ENCODE results near the gene NRN1L.
"Not testable (repeated sequence)": the region's sequence is repeated elsewhere in the genome, so short reads cannot be mapped to it uniquely, and the experiment has no call there.

NRN1L gene

DNA sequence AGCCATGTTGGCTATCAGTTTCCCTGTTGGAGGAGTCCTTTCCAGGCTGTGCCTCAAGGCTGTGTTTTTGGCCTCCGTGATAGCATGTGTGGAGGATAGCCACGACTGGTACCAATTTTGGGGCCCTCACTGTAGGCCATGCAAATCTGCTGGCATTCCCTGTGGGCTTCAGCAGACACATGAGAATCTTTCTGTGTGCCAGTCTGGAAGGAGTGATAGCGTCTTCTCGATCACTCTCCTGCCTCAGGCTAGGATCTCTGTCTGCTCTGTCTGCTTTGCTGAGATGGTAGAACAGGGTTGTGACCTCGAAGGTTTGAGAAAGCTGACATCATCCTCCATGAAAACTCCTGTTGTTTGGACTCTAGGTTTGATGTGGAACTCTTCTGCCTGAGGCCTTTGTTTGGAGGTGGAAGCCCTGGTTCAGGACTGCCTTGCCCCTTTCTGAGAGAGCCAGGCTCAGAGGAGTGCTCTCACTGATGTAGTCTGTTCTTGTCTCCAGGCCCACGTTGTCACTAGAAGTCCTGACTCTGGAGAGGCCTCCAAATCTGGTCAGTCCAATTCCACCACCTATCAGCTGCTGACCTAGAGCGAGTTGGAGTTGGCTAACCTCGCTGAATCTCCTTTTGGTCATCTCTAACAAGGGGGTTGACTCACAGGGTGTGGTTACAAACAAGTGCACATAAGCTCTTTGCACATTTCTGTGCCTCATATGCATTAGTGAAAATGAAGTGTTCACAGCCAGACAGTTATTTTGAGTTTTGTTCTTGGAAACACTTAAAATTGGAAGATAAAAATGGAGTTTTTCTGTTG lies 23.9 kb upstream of the NRN1L start:
- peak; percentile 69 for DNase-seq (ENCODE audit: low read depth)

DNA sequence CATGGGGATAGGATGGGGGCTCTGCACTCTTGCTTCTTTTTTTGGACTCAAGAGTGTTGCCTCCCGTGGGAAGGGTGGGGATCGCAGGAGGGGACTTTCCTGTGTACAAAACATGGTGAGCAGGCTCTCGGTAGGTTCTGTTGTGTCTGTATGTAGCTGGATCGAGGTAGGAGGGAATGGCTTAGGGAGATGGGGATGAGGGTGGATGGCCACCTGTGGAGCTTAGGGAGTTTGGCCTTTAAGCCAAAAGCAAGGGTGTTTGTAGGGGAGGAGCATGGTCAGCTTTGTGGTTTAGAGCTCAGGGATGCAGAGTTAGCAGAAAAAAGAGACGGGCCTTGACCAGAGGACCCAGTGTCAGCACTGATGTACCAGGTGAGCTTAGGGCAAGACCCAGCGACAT lies 22.8 kb upstream of the NRN1L start:
- DNase-seq (ENCODE audit: low read depth) = no peak

DNA sequence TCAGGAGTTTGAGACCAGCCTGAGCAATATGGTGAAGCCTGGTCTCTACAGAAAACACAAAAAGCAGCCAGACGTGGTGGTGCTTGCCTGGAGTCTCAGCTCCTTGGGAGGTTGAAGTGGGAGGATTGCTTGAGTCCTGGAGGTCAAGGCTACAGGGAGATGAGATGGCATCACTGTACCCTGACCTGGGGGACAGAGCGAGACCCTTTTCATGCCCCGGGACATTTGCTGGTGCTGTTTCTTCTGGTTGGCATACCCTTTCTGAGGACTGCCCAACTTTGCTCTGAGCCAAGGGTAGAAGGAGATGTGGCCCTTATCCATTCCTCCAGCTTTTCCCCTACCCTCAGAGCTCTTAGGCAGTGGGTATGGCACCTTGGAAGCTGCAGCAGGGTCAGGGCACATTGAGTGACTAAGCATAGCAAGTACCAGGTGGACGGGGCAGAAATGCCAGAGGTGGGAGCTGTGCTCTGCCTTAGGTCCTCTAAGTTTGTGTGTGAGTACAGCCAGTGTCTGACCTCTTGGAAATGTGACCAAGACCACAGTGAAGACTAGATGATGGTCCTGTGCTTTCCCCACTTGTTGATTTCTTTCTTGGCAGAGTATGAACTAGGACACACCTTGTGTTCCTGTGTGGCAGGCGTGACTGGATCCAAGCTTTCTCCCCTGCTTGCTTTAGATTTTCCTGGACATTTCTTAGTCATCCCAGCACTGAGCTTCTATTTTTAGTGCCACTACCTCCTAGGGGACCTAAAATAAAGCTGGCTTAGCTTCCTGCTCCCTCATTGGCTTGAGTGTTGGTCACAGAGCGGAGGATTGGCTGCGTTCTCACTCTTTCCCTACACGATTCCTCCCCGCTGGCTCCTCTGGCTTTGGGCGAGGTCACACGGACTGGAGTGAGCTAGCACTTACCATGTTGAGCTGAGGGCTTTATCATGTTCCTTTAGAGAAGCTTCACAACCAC lies 21.8 kb upstream of the NRN1L start:
- peak; percentile 18 for DNase-seq (ENCODE audit: low read depth)

- not testable (repeated sequence) for DNase-seq (ENCODE audit: low read depth)
Measured at GRCh38 chr16:67864044-67864443, 20.6 kb upstream of the NRN1L start.

- DNase-seq (ENCODE audit: low read depth) = no peak
Measured at GRCh38 chr16:67864594-67864993, 20.1 kb upstream of the NRN1L start.

DNA sequence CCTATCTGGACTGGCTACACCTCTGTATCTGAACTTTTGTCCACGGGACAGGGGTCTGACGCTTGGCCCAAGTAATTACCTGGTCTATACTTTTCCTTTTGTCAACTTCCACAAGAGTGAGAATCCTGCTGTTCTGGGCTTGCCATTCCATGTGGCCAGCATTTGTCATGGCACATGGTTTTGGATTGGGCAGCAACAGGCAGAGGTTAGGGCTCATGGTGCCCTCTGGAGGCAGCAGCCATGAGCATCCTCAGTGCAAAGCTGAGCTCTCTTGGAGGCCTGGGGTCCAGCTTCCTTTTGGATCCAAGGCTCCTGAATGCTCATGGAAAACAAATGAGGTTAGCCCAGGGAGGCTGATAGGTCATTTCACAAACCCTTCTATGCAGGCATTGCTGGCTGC lies 19.4 kb upstream of the NRN1L start:
- peak; percentile 28 for DNase-seq (ENCODE audit: low read depth)

- no peak for DNase-seq (ENCODE audit: low read depth)
Measured at GRCh38 chr16:67868290-67868689, 16.4 kb upstream of the NRN1L start.

GRCh38 chr16:67869653-67870052 lies 15.0 kb upstream of the NRN1L start:
- no peak for DNase-seq (ENCODE audit: low read depth)

DNA sequence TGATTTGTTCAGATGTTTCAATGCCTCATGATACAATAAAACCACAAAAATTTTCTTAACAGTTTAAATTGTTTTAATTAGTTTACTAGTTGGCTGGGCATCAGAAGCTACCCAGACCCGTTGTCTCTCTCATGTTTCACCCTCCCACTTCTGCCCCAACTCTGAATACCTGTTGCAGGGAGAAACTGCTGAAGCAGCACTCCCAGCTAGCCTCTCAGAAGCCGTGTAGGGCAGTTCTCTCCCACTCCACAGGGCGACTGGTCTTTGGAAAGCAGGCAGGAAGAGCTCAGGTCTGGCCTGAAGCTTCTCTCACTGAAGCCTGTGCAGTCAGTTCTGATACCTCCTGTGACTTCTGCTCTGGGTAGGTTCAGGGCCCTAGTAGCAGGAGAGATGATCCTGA lies 13.4 kb upstream of the NRN1L start:
- no peak for DNase-seq (ENCODE audit: low read depth)

- DNase-seq (ENCODE audit: low read depth) = no peak
Measured at GRCh38 chr16:67872131-67872630, 12.5 kb upstream of the NRN1L start.

DNA sequence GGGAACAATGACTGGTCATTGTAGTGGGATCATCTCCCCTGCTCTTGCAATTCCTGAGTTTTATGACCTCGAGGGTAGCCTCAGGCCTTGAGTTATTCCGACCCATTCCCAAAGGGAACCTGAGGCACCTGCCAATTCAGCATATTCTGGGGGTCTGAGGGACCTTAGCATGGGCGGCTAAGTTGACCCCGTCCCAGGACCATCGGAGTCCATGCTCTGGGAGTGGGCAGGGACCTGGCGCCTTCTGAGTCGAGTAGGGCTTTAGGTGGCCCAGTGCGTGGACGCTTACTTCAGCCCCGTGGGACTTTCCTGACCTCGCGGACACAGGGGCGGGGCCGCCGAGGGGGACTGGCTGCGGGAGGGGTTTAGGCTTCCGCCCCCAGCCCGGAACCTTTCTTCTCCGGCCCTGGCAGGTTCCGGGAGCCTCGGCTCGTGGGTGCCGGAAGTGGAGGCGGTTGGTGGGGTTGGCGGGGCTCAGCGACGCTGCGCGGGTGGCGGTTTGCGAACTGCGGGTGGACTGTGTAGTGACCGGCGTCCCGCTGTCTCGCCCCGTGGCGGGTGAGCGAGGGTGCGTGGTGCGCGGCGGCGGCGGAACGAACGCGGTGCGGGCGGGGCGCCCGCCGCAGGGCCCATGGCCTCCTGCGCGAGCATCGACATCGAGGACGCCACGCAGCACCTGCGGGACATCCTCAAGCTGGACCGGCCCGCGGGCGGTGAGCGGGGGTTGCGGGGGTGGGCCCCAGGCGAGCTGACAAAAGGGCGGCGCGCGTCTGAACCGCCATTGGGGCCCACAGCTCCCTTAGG lies 11.9 kb upstream of the NRN1L start, which contains the start of gene EDC4:
Gene EDC4, plus strand, starts transcription at position 422 of the 804 bp plus-strand sequence. Its CDS starts 210 bp downstream, at position 632.
- peak; percentile 88 for DNase-seq (ENCODE audit: low read depth)

- no peak for DNase-seq (ENCODE audit: low read depth)
Measured at GRCh38 chr16:67873435-67874370, 11.0 kb upstream of the NRN1L start.

- DNase-seq (ENCODE audit: low read depth) = no peak
Measured at GRCh38 chr16:67874372-67874771, 10.3 kb upstream of the NRN1L start.

GRCh38 chr16:67877064-67877463 lies 7.6 kb upstream of the NRN1L start:
- DNase-seq (ENCODE audit: low read depth) = no peak

- no peak for DNase-seq (ENCODE audit: low read depth)
Measured at GRCh38 chr16:67878232-67878631, 6.5 kb upstream of the NRN1L start.

DNA sequence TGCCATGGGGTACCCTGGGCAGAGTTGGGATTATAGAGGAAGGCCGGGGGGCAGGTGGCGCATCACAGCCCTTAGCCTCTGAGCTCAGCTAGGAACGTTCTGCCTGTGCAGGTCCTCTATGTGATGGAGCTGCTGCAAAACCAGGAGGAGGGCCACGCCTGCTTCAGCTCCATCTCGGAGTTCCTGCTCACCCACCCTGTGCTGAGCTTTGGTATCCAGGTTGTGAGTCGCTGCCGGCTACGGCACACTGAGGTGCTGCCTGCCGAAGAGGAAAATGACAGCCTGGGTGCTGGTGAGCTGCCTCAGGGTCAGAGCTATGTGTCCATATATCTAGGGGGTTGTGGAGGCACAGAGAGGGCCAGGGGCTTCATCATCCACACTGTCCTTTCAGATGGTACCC lies 5.8 kb upstream of the NRN1L start:
- DNase-seq (ENCODE audit: low read depth) = no peak

DNA sequence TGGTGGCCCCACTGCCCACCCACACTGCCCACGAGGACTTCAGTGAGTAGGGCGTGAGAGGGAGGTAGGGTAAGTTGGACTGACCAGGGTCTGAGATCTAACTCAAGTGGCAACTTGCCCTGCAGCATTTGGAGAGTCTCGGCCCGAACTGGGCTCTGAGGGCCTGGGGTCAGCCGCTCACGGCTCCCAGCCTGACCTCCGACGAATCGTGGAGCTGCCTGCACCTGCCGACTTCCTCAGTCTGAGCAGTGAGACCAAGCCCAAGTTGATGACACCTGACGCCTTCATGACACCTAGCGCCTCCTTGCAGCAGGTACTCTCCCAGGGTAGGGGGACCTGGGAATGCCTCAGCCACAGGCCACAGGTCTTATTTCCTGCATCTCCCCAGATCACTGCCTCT lies 5.2 kb upstream of the NRN1L start:
- no peak for DNase-seq (ENCODE audit: low read depth)

DNA sequence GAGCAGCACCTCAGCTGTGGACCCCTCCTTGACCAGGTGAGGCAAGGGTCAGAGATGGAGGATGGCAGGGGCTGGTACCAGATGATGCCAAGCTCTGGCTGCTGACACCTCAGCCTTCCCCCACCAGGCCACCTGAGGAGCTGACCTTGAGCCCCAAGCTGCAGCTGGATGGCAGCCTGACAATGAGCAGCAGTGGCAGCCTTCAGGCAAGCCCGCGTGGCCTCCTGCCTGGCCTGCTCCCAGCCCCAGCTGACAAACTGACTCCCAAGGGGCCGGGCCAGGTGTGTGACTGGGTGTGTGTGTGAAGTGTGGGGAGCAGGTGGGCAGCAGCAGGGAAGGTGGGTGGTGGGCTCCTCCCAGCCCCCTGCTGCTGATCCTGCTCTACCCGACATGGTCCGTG lies 4.7 kb upstream of the NRN1L start:
- DNase-seq (ENCODE audit: low read depth) = no peak

DNA sequence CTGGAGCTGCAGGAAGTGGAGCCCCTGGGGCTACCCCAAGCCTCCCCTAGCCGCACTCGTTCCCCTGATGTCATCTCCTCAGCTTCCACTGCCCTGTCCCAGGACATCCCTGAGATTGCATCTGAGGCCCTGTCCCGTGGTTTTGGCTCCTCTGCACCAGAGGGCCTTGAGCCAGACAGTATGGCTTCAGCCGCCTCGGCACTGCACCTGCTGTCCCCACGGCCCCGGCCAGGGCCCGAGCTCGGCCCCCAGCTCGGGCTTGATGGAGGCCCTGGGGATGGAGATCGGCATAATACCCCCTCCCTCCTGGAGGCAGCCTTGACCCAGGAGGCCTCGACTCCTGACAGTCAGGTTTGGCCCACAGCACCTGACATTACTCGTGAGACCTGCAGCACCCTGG lies 4.1 kb upstream of the NRN1L start:
- no peak for DNase-seq (ENCODE audit: low read depth)

DNA sequence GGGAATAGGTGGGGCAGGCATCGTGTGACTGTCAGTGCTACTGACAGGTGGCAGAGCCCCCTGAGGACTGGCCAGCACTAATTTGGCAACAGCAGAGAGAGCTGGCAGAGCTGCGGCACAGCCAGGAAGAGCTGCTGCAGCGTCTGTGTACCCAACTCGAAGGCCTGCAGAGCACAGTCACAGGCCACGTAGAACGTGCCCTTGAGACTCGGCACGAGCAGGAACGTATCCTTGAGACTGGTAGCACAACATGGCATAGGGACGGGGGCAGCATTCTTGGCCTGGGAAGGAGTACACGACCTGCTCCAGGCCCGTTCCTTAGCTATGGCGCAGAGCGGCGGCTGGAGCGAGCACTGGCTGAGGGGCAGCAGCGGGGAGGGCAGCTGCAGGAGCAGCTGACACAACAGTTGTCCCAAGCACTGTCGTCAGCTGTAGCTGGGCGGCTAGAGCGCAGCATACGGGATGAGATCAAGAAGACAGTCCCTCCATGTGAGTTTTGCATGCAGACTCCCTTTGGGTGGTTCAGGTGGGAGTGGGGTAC lies 3.0 kb upstream of the NRN1L start:
- DNase-seq (ENCODE audit: low read depth) = no peak

Data from iris pigment epithelial cell (primary cell).